Lower lobe of right lung (tissue), 2 donors: ENCODE data around the gene SGPL1. TPM values are rescaled to one million over a fixed set of nuclear protein-coding genes. Genes with fewer than 3 reads are reported as not detected.
"Not testable (repeated sequence)": the region's sequence is repeated elsewhere in the genome, so short reads cannot be mapped to it uniquely, and the experiment has no call there.

Experiments used
- ATAC-seq, 2 donors: fragments of 200-7000 bp; cut with Tn5 transposase; one replicate each; pipeline ENCODE4 v1.9.1; 2020 to 2022; ENCODE audit warnings: mild to moderate bottlenecking in 2 of 2, moderate library complexity in 2 of 2
- DNase-seq: peaks from one replicate; pipeline ENCODE4 v3.0.0-alpha.2; 2020
- H3K27ac ChIP-seq: fragments of 200-600 bp; one replicate; pipeline ENCODE4 v1.8.0; 2022
- H3K27me3 ChIP-seq: fragments of 200-600 bp; one replicate; pipeline ENCODE4 v1.8.0; 2022; ENCODE audit warnings: low read depth
- H3K36me3 ChIP-seq: fragments of 200-600 bp; one replicate; pipeline ENCODE4 v1.8.0; 2022; ENCODE audit warnings: mild to moderate bottlenecking
- H3K4me1 ChIP-seq: fragments of 200-600 bp; one replicate; pipeline ENCODE4 v1.8.0; 2022
- H3K4me3 ChIP-seq: fragments of 200-600 bp; one replicate; pipeline ENCODE4 v1.8.0; 2022; ENCODE audit warnings: mild to moderate bottlenecking
- H3K9me3 ChIP-seq: fragments of 200-600 bp; one replicate; pipeline ENCODE4 v1.8.0; 2022
- intact Hi-C: fragments of 100-400 bp; cut with DNase I; formaldehyde crosslinking; loops from one replicate; pipeline ENCODE4 v1.11.0; 2022
- total RNA-seq: library from RNA; stranded (reverse); fragmentation: NEBNext Ultra II Directional; extraction: Animal tissue kit (Norgen Biotek cat#: 25700); gene quantifications from one replicate; pipeline ENCODE4 v1.2.1, GENCODE V29; 2021
- TF ChIP-seq, protein P1 (sequence below): fragments of 200-600 bp; IDR thresholded peaks from one replicate; pipeline ENCODE4 v1.8.0; 2022; ENCODE audit warnings: antibody characterized with exemption, mild to moderate bottlenecking
- donor health status: DM: no; HTN: yes; CAD: no; lungs with severe emphysema.

SGPL1 gene
- total RNA-seq, 1 donor from 2014 or later, result 41.2 TPM

DNA sequence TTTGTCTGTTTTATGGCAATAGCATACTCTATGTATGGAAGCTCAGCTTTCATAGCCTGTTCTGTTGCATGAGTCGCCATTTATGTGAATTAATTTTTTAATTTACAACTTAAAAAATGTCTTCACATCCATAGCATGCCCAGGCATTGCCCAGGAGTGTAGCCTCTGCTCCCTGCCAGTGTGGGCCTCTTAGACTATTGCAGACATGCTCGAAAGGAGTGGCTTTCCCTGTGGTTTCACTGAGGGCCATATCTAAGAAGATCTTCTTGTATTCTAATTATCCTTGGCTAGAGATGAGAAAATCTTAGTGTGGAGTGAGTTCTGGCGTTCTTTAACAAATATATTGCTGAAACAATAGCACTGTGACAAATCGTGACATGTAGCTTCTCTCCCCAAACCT lies 37.3 kb downstream of the SGPL1 start:
- peaks cover 6% of the 10 kb centered on the region for H3K4me1 ChIP-seq
- H3K9me3 ChIP-seq, result no peaks in the 10 kb centered on the region
- H3K36me3 ChIP-seq, result peaks cover 43% of the 10 kb centered on the region
- H3K27ac ChIP-seq, result no peak overlapping the region
- H3K4me3 ChIP-seq, result no peak overlapping the region
- TF ChIP-seq, protein P1, sequence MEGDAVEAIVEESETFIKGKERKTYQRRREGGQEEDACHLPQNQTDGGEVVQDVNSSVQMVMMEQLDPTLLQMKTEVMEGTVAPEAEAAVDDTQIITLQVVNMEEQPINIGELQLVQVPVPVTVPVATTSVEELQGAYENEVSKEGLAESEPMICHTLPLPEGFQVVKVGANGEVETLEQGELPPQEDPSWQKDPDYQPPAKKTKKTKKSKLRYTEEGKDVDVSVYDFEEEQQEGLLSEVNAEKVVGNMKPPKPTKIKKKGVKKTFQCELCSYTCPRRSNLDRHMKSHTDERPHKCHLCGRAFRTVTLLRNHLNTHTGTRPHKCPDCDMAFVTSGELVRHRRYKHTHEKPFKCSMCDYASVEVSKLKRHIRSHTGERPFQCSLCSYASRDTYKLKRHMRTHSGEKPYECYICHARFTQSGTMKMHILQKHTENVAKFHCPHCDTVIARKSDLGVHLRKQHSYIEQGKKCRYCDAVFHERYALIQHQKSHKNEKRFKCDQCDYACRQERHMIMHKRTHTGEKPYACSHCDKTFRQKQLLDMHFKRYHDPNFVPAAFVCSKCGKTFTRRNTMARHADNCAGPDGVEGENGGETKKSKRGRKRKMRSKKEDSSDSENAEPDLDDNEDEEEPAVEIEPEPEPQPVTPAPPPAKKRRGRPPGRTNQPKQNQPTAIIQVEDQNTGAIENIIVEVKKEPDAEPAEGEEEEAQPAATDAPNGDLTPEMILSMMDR, result no peak
- H3K27me3 ChIP-seq, result no peaks in the 10 kb centered on the region
- DNase-seq (no peak), ATAC-seq (no peak)
- intact Hi-C loops, result no loop called here

DNA sequence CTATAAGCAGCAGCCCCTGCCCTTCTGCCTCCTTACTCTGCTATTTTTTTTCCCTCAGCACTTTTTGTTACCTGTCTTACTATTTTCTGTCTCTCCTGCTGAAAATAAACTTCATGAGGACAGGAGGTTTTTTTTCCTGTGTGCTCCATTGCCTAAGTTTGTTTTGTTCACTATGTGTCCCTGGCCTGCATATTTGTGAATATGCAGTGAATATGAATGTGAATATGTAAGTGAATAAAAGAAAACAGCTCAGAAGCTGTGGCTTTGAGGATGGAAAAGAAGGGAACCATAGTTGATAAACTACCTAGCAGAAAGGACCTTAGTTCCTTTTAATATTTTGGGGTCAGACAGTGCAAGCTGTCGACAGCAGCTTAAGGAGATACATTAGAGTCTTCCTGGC lies 37.7 kb downstream of the SGPL1 start:
- no peaks in the 10 kb centered on the region for H3K9me3 ChIP-seq
- TF ChIP-seq, protein P1, result no peak
- intact Hi-C loops, result no loop called here

DNA sequence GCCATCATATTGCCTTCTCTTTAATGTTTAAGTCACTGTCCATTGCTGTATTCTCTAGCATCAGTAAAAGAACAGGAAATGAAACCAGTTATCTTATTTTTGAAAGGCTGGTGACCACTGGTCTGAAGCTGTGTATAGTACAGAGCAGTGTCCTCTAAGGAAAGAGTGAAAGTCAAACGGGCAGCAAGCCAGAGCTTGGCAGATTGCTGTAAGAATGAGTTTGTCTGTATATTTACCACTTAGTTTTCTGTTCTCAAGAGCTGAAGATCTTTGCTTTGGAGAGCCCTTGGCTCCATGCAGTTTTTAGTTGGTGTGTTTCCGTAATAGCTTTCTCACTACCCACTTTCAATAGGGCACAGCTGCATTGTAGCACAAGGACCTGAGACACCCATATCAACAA lies 40.7 kb downstream of the SGPL1 start:
- peaks cover 74% of the 10 kb centered on the region for H3K36me3 ChIP-seq
- TF ChIP-seq, protein P1, result no peak

More for the DNA sequence above, 37.7 kb downstream of the SGPL1 start:
- H3K36me3 ChIP-seq, result peaks cover 47% of the 10 kb centered on the region
- H3K27me3 ChIP-seq, result no peaks in the 10 kb centered on the region
- H3K4me3 ChIP-seq, result no peak overlapping the region
- ATAC-seq (no peak), DNase-seq (no peak)
- H3K4me1 ChIP-seq, result peaks cover 6% of the 10 kb centered on the region
- no peak overlapping the region for H3K27ac ChIP-seq

DNA sequence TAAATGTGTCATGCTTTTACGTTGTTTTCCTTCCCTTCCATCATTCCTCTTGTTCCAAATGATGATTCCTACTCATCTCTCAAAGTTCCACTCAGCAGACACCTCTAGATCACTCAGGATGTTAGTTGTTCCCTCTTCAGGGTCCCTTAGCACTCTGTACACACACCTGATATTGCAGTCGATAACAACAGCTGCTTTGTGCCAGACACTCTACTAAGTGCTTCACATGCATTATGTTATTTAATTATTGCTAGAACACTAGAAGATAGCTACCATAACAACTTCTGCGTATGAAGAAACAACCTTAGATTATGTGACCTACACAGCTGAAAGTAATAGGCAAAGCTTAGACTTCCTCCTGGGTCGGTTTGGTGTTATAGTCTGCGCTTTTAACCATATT lies 43.0 kb downstream of the SGPL1 start:
- Histone ChIP-seq H3K27ac (no peak overlapping the region), H3K27me3 (no peaks in the 10 kb centered on the region), H3K4me1 (peaks cover 6% of the 10 kb centered on the region), H3K36me3 (peaks cover 76% of the 10 kb centered on the region), H3K4me3 (no peak overlapping the region), H3K9me3 (no peaks in the 10 kb centered on the region)
- no peak for DNase-seq
- ATAC-seq, result peak in 1 of 2 donors; percentile 42
- TF ChIP-seq, protein P1, result no peak
- intact Hi-C loops, result no loop called here

More for the DNA sequence above, 40.7 kb downstream of the SGPL1 start:
- intact Hi-C loops, result no loop called here
- Histone ChIP-seq H3K9me3 (no peaks in the 10 kb centered on the region), H3K4me3 (no peak overlapping the region), H3K27ac (no peak overlapping the region), H3K4me1 (peaks cover 6% of the 10 kb centered on the region), H3K27me3 (no peaks in the 10 kb centered on the region)
- ATAC-seq, result peak; percentile 21 to 65
- DNase-seq, result no peak

DNA sequence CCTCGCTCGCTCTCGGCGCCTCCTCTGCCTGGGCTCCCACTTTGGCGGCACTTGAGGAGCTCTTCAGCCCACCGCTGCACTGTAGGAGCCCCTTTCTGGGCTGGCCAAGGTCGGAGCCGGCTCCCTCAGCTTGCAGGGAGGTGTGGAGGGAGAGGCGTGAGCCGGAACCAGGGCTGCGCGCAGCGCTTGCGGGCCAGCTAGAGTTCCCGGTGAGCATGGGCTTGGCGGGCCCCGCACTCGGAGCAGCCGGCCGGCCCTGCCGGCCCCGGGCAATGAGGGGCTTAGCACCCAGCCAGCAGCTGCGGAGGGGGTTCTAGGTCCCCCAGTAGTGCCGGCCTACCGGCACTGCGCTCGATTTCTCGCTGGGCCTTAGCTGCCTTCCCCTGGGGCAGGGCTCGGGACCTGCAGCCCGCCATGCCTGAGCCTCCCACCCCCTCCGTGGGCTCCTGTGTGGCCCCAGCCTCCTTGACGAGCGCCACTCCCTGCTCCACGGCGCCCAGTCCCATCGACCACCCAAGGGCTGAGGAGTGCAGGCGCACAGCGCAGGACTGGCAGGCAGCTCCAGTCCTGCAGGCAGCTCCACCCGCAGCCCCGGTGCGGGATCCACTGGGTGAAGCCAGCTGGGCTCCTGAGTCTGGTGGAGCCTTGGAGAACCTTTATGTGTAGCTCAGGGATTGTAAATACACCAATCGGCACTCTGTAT lies 45.9 kb downstream of the SGPL1 start:
- H3K4me1 ChIP-seq, ATAC-seq, DNase-seq, H3K4me3 ChIP-seq, intact Hi-C loops, H3K27ac ChIP-seq, H3K9me3 ChIP-seq, H3K27me3 ChIP-seq: not testable (repeated sequence)
- peaks cover 70% of the 10 kb centered on the region for H3K36me3 ChIP-seq

DNA sequence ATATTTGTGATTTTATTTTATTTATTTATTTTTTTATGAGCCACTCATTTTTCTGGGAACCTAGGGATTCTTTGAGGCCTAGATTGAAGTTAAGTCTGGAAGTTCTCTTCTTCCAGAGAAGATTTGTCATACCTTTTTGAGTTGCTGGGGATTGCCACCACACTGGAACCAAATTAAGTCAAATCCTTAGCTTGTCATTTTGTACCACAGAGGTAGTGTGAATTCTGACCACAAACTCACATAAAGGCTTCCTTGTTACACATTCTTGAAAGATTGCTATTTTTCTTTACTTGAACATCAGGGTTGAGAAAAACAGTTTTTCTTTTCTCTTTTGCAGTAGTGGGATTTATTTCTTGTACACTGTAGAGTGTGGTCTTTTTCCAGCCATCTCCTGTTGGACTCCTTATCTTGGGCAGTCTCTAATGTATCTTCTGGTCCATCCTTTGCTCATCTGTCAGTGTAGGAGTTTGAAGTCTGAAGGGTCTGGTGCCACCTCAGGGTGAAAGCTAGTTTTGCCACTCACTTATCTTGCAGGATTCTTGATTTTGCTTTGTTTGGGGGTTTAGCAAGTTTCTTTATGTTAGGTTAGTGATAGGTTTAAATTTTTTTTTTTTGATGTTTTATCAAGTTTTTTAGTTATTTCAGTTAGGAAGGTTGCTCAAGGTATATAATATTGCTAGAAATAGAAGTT lies 47.9 kb downstream of the SGPL1 start:
- Histone ChIP-seq H3K9me3 (no peaks in the 10 kb centered on the region), H3K36me3 (peaks cover 51% of the 10 kb centered on the region), H3K4me1 (peaks cover 7% of the 10 kb centered on the region), H3K27me3 (no peaks in the 10 kb centered on the region), H3K4me3 (no peak overlapping the region), H3K27ac (no peak overlapping the region)
- ATAC-seq, result no peak
- intact Hi-C loops, result no loop called here
- TF ChIP-seq, protein P1, result no peak
- DNase-seq, result no peak
